Activated gamma-delta T cell (primary cell): ENCODE measurements around the gene RNF175.

Experiments used
- DNase-seq: peaks from one replicate; lab custom pipeline; 2025; lab: John Stamatoyannopoulos, UW
- total RNA-seq, 2 donors: gene quantifications; one replicate each; lab custom pipeline; 2026; lab: John Stamatoyannopoulos, UW

Gene RNF175
- 0.04 to 0.20 reads per million in 2 donors for total RNA-seq

DNA sequence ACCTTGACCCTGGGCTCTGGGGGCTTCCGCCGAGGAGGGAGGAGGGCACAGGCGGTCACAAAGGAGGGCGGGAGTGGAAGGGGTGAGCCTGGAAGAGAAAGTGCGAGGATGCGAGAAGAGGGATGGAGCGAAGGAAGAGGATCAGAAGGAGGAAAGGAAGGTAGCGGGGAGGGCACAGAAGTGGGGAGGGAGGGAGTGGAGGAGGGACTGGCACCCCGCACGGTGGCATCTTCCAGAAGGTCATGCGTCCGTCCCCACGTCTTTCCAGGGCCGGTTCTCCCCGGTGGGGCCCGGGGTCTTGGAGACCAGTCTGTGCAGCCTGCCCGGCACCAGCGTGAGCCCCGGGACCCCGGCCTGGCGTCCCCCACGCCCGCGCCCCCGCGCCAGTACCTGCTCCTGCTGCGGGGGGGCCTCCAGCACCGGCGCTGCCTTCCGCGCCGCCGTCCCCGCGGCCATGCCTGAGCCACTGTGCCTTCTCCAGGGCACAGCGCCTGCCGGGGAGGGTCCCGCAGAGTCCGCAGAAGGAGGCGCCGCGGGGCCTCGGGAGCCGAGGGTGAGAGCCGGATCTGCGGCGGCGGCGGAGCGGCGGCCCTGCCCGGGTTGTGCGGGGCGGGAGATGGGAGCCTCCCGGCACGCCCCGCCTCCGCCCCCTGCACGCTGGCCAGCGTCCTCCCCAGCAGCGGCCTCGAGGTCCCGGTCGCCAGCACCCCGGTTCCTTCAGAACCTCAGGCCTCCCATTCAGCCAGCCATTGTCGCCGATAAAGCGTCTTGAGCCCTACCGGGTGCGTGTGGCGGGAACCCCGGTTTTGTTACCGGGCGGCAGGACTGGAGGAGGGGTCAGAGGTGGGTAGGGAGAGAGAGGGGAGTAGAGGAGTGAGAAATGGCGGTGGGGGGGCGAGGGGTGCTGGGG, at the start of gene RNF175:
RNF175 (minus strand) TSS at position 618 of the 910 bp plus-strand sequence; CDS start at position 456, 162 bp downstream.
- DNase-seq, result peak; percentile 7

- no peak for DNase-seq
Measured at GRCh38 chr4:153809307-153809706, 49.5 kb upstream of the RNF175 start.

GRCh38 chr4:153808175-153808574, 48.4 kb upstream of the RNF175 start:
- no peak for DNase-seq

DNA sequence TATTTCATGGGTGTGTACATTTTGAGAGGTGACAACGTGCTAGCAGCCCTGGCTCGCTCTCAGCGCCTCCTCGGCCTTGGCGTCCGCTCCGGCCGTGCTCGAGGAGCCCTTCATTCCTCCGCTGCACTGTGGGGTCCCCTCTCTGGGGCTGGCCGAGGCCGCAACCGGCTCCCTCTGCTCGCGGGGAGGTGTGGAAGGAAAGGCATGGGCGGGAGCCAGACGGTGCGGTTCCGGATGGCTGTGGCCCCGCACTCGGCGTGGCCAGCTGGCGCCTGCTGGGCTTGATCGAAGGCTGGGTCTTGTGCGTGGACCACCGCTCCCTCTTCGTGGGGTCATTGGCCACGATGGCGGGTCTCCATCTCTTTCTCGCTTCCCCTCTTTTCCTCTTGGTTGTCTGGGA, 46.2 kb upstream of the RNF175 start:
- DNase-seq, result no peak

- no peak for DNase-seq
Measured at GRCh38 chr4:153804722-153805121, 44.9 kb upstream of the RNF175 start.

DNA sequence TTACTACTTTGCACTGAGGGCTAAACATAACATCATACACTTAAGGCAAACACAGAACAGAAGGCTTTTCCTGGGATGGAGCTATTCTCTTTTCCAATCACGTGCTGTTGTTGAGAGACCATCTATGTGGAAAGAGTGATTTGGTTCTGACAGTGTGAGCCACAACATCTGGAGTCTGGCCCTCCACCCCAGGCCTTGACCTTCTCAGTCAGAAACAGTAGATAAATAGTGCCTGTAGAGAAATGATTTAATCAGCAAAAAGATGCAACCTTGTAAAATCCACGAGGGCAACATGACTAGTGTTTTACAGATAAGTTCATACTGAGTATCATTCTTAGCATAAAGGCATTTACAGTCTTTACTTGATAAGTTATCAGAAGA, 39.9 kb upstream of the RNF175 start:
- DNase-seq, result no peak

DNA sequence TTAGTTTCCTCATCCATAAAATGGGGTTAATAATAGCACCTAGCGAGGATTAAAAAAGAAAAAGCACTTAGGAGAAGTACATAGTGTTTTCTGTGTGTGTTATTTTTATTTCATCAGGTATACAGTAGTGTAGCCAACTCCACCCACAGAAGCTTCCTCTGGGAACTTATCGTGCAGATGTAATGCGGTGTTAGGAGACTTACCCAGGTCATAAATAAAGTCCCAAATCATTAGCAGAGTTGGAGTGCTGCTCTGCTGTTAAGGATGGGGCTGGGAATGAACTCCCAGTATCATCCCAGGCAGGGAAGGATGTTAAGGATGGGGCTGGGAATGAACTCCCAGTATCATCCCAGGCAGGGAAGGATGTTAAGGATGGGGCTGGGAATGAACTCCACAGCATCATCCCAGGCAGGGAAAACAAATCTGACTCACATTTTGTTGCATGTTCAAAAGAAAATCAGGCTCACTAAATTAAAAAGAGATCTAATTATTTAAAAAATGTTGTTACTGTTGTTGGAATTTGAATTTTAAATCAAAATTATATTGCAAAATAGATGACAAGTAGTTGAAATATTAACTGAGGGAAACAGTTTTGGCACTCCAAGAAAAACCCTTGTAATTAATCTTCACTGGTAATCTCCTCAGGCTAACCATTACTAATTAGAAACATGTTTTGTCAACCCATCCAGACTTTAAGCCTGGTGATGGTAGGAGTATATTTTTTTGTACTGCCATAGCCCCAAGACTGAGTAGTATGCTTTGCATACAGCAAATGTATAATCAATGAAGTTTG, 39.3 kb upstream of the RNF175 start:
- DNase-seq, result no peak

GRCh38 chr4:153798420-153798819, 38.6 kb upstream of the RNF175 start:
- DNase-seq, result no peak

DNA sequence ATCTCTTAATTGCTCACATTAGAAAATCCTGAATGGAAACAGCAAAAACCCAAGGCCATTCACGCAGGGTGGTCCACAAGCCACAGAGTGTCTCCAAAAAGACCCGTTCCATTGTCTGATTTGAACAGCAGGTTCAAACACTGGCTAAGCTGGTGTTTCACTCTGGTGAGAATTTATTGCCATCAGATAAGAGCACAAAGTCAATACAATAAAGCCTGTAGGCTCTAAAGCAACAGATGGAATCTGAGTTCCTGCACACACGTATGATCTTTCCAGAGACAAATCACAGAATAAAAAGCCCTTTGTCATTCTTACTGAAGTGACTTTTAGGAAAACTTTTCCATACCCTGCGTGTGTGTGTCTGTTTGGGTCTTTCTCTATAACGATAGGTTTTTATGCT, 34.2 kb upstream of the RNF175 start:
- DNase-seq, result no peak

DNA sequence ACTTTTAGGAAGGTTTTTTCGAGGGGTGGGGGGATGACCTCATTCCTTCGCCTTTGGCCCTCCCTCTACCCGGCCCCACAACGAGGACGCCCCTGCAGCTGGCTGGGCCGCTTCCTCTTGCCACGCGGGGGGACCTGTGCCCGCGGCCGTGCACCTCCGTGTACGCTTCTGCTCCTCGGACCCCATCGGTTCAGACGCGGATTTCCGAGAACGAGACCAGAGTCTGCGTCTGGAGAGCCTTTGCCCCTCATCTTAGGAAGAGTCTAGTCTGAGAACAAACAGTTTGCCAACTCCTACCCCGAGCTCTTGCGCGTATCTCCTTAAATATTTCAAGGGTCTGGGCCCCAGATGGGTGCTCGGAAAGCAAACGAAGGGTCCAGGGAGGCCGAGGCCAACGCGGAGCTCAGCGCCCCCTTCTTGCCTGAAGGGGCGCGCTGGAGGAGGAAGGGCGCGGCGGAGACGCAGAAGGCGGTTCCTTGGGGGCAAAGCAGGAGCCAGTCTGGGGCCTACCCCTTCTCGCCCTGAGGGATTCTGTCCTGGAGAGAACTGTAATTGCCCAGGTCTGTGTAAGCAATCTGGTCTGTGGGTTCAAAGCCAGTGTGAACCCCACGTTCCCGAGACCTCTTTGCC, 32.9 kb upstream of the RNF175 start:
- DNase-seq, result no peak

- no peak for DNase-seq
Measured at GRCh38 chr4:153791746-153792617, 32.2 kb upstream of the RNF175 start.

- no peak for DNase-seq
Measured at GRCh38 chr4:153790962-153791551, 31.2 kb upstream of the RNF175 start.

GRCh38 chr4:153790500-153790865, 30.7 kb upstream of the RNF175 start:
- DNase-seq, result no peak

- no peak for DNase-seq
Measured at GRCh38 chr4:153789741-153790499, 30.1 kb upstream of the RNF175 start.

DNA sequence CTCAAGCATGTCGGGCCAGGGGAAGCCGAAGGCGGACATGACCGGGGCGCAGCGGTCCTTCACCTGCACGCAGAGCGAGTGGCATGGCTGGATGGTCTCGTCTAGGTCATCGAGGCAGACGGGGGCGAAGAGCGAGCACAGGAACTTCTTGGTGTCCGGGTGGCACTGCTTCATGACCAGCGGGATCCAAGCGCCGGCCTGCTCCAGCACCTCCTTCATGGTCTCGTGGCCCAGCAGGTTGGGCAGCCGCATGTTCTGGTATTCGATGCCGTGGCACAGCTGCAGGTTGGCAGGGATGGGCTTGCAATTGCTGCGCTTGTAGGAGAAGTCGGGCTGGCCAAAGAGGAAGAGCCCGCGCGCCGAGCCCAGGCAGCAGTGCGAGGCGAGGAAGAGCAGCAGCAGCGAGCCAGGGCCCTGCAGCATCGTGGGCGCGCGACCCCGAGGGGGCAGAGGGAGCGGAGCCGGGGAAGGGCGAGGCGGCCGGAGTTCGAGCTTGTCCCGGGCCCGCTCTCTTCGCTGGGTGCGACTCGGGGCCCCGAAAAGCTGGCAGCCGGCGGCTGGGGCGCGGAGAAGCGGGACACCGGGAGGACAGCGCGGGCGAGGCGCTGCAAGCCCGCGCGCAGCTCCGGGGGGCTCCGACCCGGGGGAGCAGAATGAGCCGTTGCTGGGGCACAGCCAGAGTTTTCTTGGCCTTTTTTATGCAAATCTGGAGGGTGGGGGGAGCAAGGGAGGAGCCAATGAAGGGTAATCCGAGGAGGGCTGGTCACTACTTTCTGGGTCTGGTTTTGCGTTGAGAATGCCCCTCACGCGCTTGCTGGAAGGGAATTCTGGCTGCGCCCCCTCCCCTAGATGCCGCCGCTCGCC, 28.8 kb upstream of the RNF175 start, which contains the start of gene SFRP2:
SFRP2 (minus strand) TSS at position 671 of the 864 bp plus-strand sequence; CDS start at position 423, 248 bp downstream.
- no peak for DNase-seq

GRCh38 chr4:153788051-153788412, 28.2 kb upstream of the RNF175 start:
- no peak for DNase-seq

DNA sequence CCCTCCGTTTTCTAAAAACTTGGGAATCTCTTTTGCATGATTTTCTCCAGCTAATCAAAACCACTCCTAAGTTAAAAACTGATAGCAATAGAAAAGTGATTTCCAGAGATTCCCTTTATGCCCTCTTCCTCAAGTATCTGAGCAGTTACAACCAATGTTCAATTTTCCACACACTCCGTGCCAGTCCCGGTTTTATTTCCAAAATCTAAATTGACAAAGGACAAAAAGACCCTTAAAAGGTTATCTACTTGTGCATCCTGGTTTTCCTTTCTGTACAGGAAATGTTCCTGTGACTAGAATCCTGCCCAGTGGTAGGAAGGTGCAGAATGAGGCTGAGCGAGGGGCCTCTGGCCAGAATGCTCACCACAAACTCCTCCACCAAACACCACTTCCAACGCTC, 27.8 kb upstream of the RNF175 start:
- DNase-seq, result no peak

GRCh38 chr4:153787061-153787560, 27.3 kb upstream of the RNF175 start:
- no peak for DNase-seq
